ENCODE results near the gene VSX1. TPM values are rescaled to one million over a fixed set of nuclear protein-coding genes. Genes with fewer than 3 reads are reported as not detected.

The VSX1 gene
- total and polyA plus RNA-seq, 2 donors (not counting 1 experiment from before 2014, with no cell fraction given): not detected

DNA sequence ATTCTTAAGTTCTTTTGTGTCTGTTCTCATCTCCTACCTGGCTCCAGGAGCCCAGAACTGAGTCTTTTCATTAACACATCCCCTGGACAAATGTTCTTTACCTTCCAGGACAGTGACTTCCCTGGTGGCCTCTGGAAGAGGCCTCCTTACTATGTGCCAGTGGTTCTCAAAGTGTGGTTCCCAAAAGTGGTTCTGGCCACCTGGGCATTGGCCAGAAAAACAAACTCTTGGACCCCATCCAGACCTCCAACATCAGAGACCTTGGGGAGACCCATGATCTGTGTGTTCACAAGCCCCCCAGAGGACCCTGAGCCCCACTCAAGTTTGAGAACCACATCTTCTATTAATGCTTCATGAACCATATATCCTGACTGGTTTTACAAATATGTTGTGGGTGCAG is 7.2 kb upstream of the VSX1 start:
- no peak for DNase-seq (ENCODE audit: low read depth in 2 of 2)
- no peak for TF ChIP-seq EZH2 (IDR thresholded peaks at IDR 0.05; ENCODE audit: low read length, missing control alignments)
- TF ChIP-seq CTCF (conservative IDR thresholded peaks at IDR 0.05 in 1 of 2, IDR thresholded peaks at IDR 0.05 in 1 of 2; ENCODE audit: low read depth in 1 of 2, low read length in 2 of 2): no peak
- Histone ChIP-seq H3K4me2 (ENCODE audit: extremely low read depth, insufficient read depth, low read length) (no peak overlapping the region), H3K27me3 (ENCODE audit: control insufficient read depth, insufficient read depth, low read length) (peaks cover 25% of the 10 kb centered on the region), H3K9me3 (ENCODE audit: control insufficient read depth, insufficient read depth, low read depth, low read length) (no peaks in the 10 kb centered on the region), H3K4me3 (replicated peaks in 1 of 4; ENCODE audit: control extremely low read depth in 1 of 4, insufficient read depth in 1 of 4, low read depth in 3 of 4, low read length in 4 of 4) (no peak overlapping the region), H3K36me3 (ENCODE audit: control insufficient read depth, insufficient read depth, low read length) (no peaks in the 10 kb centered on the region), H3K79me2 (ENCODE audit: control insufficient read depth, insufficient read depth, low read length) (no peaks in the 10 kb centered on the region), H3K9ac (ENCODE audit: insufficient read depth, low read length) (no peak overlapping the region), H4K20me1 (ENCODE audit: control insufficient read depth, extremely low read depth, insufficient read depth, low read length) (no peaks in the 10 kb centered on the region), H3K27ac (ENCODE audit: insufficient read depth, low read length) (no peak overlapping the region), H2AFZ (ENCODE audit: low read length) (no peak overlapping the region), H3K4me1 (ENCODE audit: control insufficient read depth, extremely low read depth, insufficient read depth, low read length) (no peaks in the 10 kb centered on the region)

DNA sequence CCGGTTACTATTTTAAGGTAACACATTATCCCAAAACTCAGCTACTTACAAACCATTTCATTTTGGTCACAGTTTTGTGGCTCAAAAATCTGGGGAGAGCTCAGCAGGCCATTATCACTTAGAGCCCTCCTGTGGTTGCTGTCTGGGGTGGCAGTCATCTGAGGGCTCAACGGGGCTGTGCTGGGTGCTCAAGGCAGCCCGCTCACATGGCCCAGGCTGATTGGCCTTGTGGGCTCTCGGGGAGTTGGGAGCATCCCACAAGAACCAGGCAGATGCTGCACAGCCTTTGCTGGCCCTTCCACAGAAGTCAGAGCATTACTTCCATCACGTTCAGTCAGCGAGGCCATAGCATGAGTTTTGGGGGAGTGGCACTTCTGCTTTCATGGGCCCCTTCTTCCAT is 6.3 kb upstream of the VSX1 start:
- no peaks in the 10 kb centered on the region for H4K20me1 ChIP-seq (ENCODE audit: control insufficient read depth, extremely low read depth, insufficient read depth, low read length)
- no peak for DNase-seq (ENCODE audit: low read depth in 2 of 2)
- H3K36me3 ChIP-seq (ENCODE audit: control insufficient read depth, insufficient read depth, low read length): no peaks in the 10 kb centered on the region
- no peaks in the 10 kb centered on the region for H3K79me2 ChIP-seq (ENCODE audit: control insufficient read depth, insufficient read depth, low read length)
- no peaks in the 10 kb centered on the region for H3K4me1 ChIP-seq (ENCODE audit: control insufficient read depth, extremely low read depth, insufficient read depth, low read length)
- no peak overlapping the region for H3K4me2 ChIP-seq (ENCODE audit: extremely low read depth, insufficient read depth, low read length)
- H3K27me3 ChIP-seq (ENCODE audit: control insufficient read depth, insufficient read depth, low read length): peaks cover 33% of the 10 kb centered on the region
- no peak overlapping the region for H3K4me3 ChIP-seq (replicated peaks in 1 of 4; ENCODE audit: control extremely low read depth in 1 of 4, insufficient read depth in 1 of 4, low read depth in 3 of 4, low read length in 4 of 4)
- H3K27ac ChIP-seq (ENCODE audit: insufficient read depth, low read length): no peak overlapping the region
- no peak overlapping the region for H3K9ac ChIP-seq (ENCODE audit: insufficient read depth, low read length)
- no peak for TF ChIP-seq EZH2 (IDR thresholded peaks at IDR 0.05; ENCODE audit: low read length, missing control alignments)
- TF ChIP-seq CTCF (conservative IDR thresholded peaks at IDR 0.05 in 1 of 2, IDR thresholded peaks at IDR 0.05 in 1 of 2; ENCODE audit: low read depth in 1 of 2, low read length in 2 of 2): no peak
- H3K9me3 ChIP-seq (ENCODE audit: control insufficient read depth, insufficient read depth, low read depth, low read length): no peaks in the 10 kb centered on the region
- H2AFZ ChIP-seq (ENCODE audit: low read length): no peak overlapping the region

DNA sequence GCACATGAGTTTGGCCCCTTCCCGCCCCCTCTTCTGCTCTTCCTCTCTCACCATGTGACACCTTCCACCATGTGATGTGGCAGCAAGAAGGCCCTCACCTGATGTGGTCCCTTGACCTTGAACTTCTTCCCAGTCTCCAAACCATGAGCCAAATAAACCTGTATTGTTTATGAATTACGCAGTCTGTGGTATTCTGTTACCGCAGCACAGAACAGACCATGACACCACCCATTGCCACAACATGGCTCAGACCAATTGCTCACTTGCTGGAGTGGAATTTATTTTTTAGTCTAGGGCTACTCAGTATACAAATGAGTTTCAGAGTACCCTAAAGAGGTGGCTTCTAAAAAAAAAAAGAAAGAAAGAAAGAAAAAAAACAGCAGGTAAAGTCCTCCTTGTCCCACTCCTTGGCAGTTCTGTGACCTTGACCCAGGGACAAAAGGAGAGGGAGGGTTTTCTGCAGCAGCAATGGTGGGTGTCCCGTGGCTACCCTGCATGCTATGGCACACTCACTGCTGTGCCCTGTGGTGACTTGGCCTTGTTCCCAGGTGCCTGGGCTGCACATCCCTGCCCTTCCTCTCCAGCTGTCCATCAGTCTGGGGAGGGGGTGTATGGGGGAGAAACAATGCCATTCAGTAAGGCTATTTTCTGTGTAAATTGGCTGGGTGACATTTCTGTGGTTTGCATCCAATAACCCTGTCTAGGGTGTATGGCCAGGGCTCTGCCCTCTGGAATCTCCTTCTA is 5.4 kb upstream of the VSX1 start:
- H3K27me3 ChIP-seq (ENCODE audit: control insufficient read depth, insufficient read depth, low read length): peaks cover 42% of the 10 kb centered on the region
- H3K36me3 ChIP-seq (ENCODE audit: control insufficient read depth, insufficient read depth, low read length): no peaks in the 10 kb centered on the region

More for the DNA sequence above, 5.4 kb upstream of the VSX1 start:
- Histone ChIP-seq H3K79me2 (ENCODE audit: control insufficient read depth, insufficient read depth, low read length) (no peaks in the 10 kb centered on the region), H3K9me3 (ENCODE audit: control insufficient read depth, insufficient read depth, low read depth, low read length) (no peaks in the 10 kb centered on the region), H4K20me1 (ENCODE audit: control insufficient read depth, extremely low read depth, insufficient read depth, low read length) (no peaks in the 10 kb centered on the region), H2AFZ (ENCODE audit: low read length) (no peak overlapping the region), H3K4me2 (ENCODE audit: extremely low read depth, insufficient read depth, low read length) (no peak overlapping the region), H3K4me3 (replicated peaks in 1 of 4; ENCODE audit: control extremely low read depth in 1 of 4, insufficient read depth in 1 of 4, low read depth in 3 of 4, low read length in 4 of 4) (no peak overlapping the region), H3K4me1 (ENCODE audit: control insufficient read depth, extremely low read depth, insufficient read depth, low read length) (no peaks in the 10 kb centered on the region), H3K9ac (ENCODE audit: insufficient read depth, low read length) (no peak overlapping the region), H3K27ac (ENCODE audit: insufficient read depth, low read length) (no peak overlapping the region)
- TF ChIP-seq EZH2 (IDR thresholded peaks at IDR 0.05; ENCODE audit: low read length, missing control alignments) (no peak), CTCF (conservative IDR thresholded peaks at IDR 0.05 in 1 of 2, IDR thresholded peaks at IDR 0.05 in 1 of 2; ENCODE audit: low read depth in 1 of 2, low read length in 2 of 2) (no peak)
- no peak for DNase-seq (ENCODE audit: low read depth in 2 of 2)
